ENCODE data around the gene RNF168.

The RNF168 gene

GRCh38 chr3:196519718-196520082 is 16.1 kb upstream of the RNF168 start:
- TF ChIP-seq CTCF (conservative IDR thresholded peaks at IDR 0.05) (no peak), ZFX (IDR thresholded peaks at IDR 0.05) (no peak)
- H3K27ac ChIP-seq, result no peak overlapping the region

- no peak overlapping the region for H3K27ac ChIP-seq
- TF ChIP-seq CTCF (conservative IDR thresholded peaks at IDR 0.05) (peak; percentile 81), ZFX (IDR thresholded peaks at IDR 0.05) (no peak)
Observed at GRCh38 chr3:196518966-196519717, 15.6 kb upstream of the RNF168 start.

- no peak overlapping the region for H3K27ac ChIP-seq
- TF ChIP-seq CTCF (conservative IDR thresholded peaks at IDR 0.05), result no peak
- no peak for TF ChIP-seq ZFX (IDR thresholded peaks at IDR 0.05)
Observed at GRCh38 chr3:196517919-196518318, 14.4 kb upstream of the RNF168 start.

GRCh38 chr3:196517162-196517800 is 13.7 kb upstream of the RNF168 start:
- TF ChIP-seq ZFX (IDR thresholded peaks at IDR 0.05) (no peak), CTCF (conservative IDR thresholded peaks at IDR 0.05) (no peak)
- H3K27ac ChIP-seq, result no peak overlapping the region

- H3K27ac ChIP-seq, result no peak within 1 kb of the TSS
Observed at GRCh38 chr3:196514913-196515621, 11.5 kb upstream of the RNF168 start, which contains the start of gene SMCO1. Gene SMCO1, minus strand, starts transcription at chr3:196515346. Its CDS starts 137 bp downstream, at chr3:196515209.

GRCh38 chr3:196514350-196514716 is 10.8 kb upstream of the RNF168 start:
- H3K27ac ChIP-seq, result no peak overlapping the region
- TF ChIP-seq ZFX (IDR thresholded peaks at IDR 0.05), result no peak
- TF ChIP-seq CTCF (conservative IDR thresholded peaks at IDR 0.05), result no peak

More at GRCh38 chr3:196514913-196515621, 11.5 kb upstream of the RNF168 start, which contains the start of gene SMCO1:
- no peak for TF ChIP-seq ZFX (IDR thresholded peaks at IDR 0.05)
- no peak for TF ChIP-seq CTCF (conservative IDR thresholded peaks at IDR 0.05)

Data from C4-2B (cell line).